MM.1S (cell line): ENCODE results near the gene PRKCB.

Source experiments
- EZH2 ChIP-seq: fragments of 300-600 bp; sonication (generic); optimal IDR thresholded peaks from 2 replicates; pipeline ENCODE3; 2017; ENCODE audit warnings: low read depth, mild to moderate bottlenecking, antibody characterized with exemption, low read length, mixed read lengths
- TF ChIP-seq, protein P1 (sequence below): fragments of 300-600 bp; sonication (generic); IDR thresholded peaks from 2 replicates; pipeline ENCODE4 v1.5.1; 2016; ENCODE audit warnings: antibody characterized with exemption, low read length, mixed read lengths

DNA sequence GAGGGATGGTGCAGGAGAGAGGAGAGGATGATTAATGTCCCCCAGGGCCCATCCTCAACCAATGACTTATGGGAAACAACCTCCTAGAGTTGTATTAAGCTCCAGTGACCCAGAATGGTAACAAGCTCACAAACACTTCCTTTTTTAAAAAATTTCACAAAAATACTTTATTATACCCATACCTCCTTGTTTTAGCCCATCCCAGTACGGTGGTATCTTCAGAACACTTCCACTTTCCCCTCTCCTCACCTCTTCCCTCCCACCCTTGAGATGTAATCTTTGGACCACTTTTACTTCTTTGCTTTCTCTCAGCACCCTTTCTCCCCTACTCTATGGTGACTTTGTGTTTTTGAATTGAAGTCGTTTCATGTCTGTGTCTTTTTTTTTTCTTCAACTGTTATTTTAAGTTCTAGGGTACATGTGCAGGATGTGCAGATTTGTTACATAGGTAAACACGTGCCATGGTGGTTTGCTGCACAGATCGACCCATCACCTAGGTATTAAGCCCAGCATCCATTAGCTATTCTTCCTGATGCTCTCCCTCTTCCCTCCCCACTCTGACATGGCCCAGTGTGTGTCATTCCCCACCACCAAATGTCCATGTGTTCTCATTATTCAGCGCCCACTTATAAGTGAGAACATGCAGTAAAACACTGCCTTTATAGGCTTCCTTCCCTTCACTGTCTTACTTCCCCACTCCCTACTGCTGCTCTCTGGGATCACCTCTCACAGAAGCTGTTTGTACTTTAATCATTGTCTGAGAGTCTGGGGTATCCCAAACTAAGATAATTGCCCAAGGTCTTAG, 124.5 kb downstream of the PRKCB start:
- TF ChIP-seq, protein P1, sequence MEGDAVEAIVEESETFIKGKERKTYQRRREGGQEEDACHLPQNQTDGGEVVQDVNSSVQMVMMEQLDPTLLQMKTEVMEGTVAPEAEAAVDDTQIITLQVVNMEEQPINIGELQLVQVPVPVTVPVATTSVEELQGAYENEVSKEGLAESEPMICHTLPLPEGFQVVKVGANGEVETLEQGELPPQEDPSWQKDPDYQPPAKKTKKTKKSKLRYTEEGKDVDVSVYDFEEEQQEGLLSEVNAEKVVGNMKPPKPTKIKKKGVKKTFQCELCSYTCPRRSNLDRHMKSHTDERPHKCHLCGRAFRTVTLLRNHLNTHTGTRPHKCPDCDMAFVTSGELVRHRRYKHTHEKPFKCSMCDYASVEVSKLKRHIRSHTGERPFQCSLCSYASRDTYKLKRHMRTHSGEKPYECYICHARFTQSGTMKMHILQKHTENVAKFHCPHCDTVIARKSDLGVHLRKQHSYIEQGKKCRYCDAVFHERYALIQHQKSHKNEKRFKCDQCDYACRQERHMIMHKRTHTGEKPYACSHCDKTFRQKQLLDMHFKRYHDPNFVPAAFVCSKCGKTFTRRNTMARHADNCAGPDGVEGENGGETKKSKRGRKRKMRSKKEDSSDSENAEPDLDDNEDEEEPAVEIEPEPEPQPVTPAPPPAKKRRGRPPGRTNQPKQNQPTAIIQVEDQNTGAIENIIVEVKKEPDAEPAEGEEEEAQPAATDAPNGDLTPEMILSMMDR, result no peak
- no peak for TF ChIP-seq EZH2
